ENCODE data around the gene IPP. TPM values are rescaled to one million over a fixed set of nuclear protein-coding genes. Genes with fewer than 3 reads are reported as not detected.

IPP gene
- total and polyA plus RNA-seq, 2 of the 8 experiments (the other 6 are each of a cell fraction or from before 2014, with no cell fraction given): 1.4 to 5.6 TPM

GRCh38 chr1:45669379-45669778, 81.1 kb downstream of the IPP start:
- no peaks in the 10 kb centered on the region; a peak in 2 of 8 replicates for H3K36me3 ChIP-seq (ENCODE audit: control insufficient read depth in 2 of 4, insufficient read depth in 4 of 4, low read length in 3 of 4)
- H3K79me1 ChIP-seq (ENCODE audit: low read depth, low read length): peaks cover 10% of the 10 kb centered on the region; the same call in 1 of the 2 replicates
- H3K18ac ChIP-seq (ENCODE audit: extremely low read depth, low read length): no peak overlapping the region
- WGBS, 2 experiments (ENCODE audit: extremely low coverage in 1 of 2, insufficient coverage in 1 of 2, insufficient read length in 1 of 2, insufficient replicate concordance in 2 of 2, low coverage in 1 of 2, low lambda C conversion rate in 2 of 2, missing lambda C conversion rate in 1 of 2): 94% methylated on average over 1 of the region's 1 CpG; no CpG with 5 or more reads in 1 of the 2 experiments
- H3K14ac ChIP-seq (ENCODE audit: insufficient read length): no peak overlapping the region
- no peak overlapping the region for H3K23ac ChIP-seq (ENCODE audit: insufficient read length)
- H3K56ac ChIP-seq (replicated peaks; ENCODE audit: insufficient read length, low read depth, low read length): no peak overlapping the region
- no peak overlapping the region for H2BK12ac ChIP-seq (ENCODE audit: low read depth, low read length)
- no peak overlapping the region for H3K9ac ChIP-seq (replicated peaks in 1 of 4; ENCODE audit: extremely low read depth in 1 of 4, low read depth in 3 of 4, low read length in 3 of 4)
- H2BK15ac ChIP-seq (ENCODE audit: low read length): no peak overlapping the region
- no peaks in the 10 kb centered on the region for H3K4me1 ChIP-seq (replicated peaks in 1 of 4; ENCODE audit: control insufficient read depth in 3 of 4, insufficient read depth in 4 of 4, low read length in 3 of 4)
- no peak overlapping the region for H4K8ac ChIP-seq (ENCODE audit: extremely low read depth, insufficient read depth, low read length)
- H4K20me1 ChIP-seq (replicated peaks in 1 of 2; ENCODE audit: control insufficient read depth in 1 of 2, insufficient read depth in 2 of 2, low read length in 2 of 2): peaks cover 20 to 24% of the 10 kb centered on the region in 2 experiments
- no peak overlapping the region for H4K91ac ChIP-seq (replicated peaks; ENCODE audit: insufficient read length, low read length)
- peaks cover 48 to 99% of the 10 kb centered on the region in 2 experiments for H3K79me2 ChIP-seq (ENCODE audit: control insufficient read depth in 1 of 2, insufficient read depth in 2 of 2, low read length in 2 of 2)
- H4K5ac ChIP-seq (ENCODE audit: insufficient read length, low read depth, low read length): no peak overlapping the region
- FAIRE-seq (no peak), DNase-seq (ENCODE audit: low read depth in 1 of 2, low spot score in 2 of 2) (no peak)
- H3K4ac ChIP-seq (replicated peaks; ENCODE audit: insufficient read length, low read depth, low read length): no peak overlapping the region
- no peak overlapping the region for H2BK120ac ChIP-seq (replicated peaks; ENCODE audit: low read depth, low read length)
- no peak overlapping the region for H3K27ac ChIP-seq (ENCODE audit: low read depth, low read length)
- H3K4me3 ChIP-seq (ENCODE audit: extremely low read depth in 1 of 4, insufficient read depth in 2 of 4, low read depth in 3 of 4, low read length in 4 of 4): no peak overlapping the region
- no peak overlapping the region for H2AFZ ChIP-seq (ENCODE audit: low read length)
- no peaks in the 10 kb centered on the region for H3K23me2 ChIP-seq (ENCODE audit: low read depth, low read length)
- H2BK20ac ChIP-seq (ENCODE audit: low read length): no peak overlapping the region
- H2BK5ac ChIP-seq (ENCODE audit: low read depth, low read length): no peak overlapping the region
- ChIA-PET POLR2A (ENCODE audit: partially characterized antibody) (interaction anchor here (0.7 to 1.6 kb wide), 3 partner anchors 14 to 135 kb away, joined by 3 to 6 read pairs (median 3); no protein-coding TSS in a partner anchor), CTCF (ENCODE audit: partially characterized antibody) (no interaction called here)
- H3K27me3 ChIP-seq (replicated peaks in 1 of 4; ENCODE audit: control insufficient read depth in 3 of 4, extremely low read depth in 1 of 4, insufficient read depth in 3 of 4, low read length in 3 of 4): no peaks in the 10 kb centered on the region
- H3K4me2 ChIP-seq (ENCODE audit: insufficient read depth in 1 of 2, low read depth in 2 of 2, low read length in 2 of 2): no peak overlapping the region
- no peak overlapping the region for H2AK5ac ChIP-seq (ENCODE audit: low read depth, low read length)
- no peaks in the 10 kb centered on the region for H3K9me3 ChIP-seq (ENCODE audit: insufficient read depth in 2 of 2, low read depth in 1 of 2, low read length in 1 of 2)
- no peak for TF ChIP-seq PHF8 (conservative IDR thresholded peaks at IDR 0.05; ENCODE audit: low read depth, low read length)
- no peak for TF ChIP-seq KDM4A (IDR thresholded peaks at IDR 0.05; ENCODE audit: low read depth, low read length, severe bottlenecking)
- TF ChIP-seq SIRT6 (IDR thresholded peaks at IDR 0.05; ENCODE audit: low read length): no peak
- TF ChIP-seq MAFK (IDR thresholded peaks at IDR 0.05; ENCODE audit: low read depth, low read length): no peak
- no peak for TF ChIP-seq TAF1 (IDR thresholded peaks at IDR 0.05; ENCODE audit: low read depth, low read length)
- no peak for TF ChIP-seq CHD2 (IDR thresholded peaks at IDR 0.05; ENCODE audit: low read length)
- no peak for TF ChIP-seq POLR2AphosphoS5 (IDR thresholded peaks at IDR 0.05; ENCODE audit: low read depth, low read length)
- no peak for TF ChIP-seq ATF2 (IDR thresholded peaks at IDR 0.05; ENCODE audit: low read length)
- no peak for TF ChIP-seq SP4 (IDR thresholded peaks at IDR 0.05; ENCODE audit: low read length)
- no peak for TF ChIP-seq RNF2 (IDR thresholded peaks at IDR 0.05; ENCODE audit: borderline replicate concordance, low read depth, low read length, missing control alignments, poor library complexity, severe bottlenecking)
- TF ChIP-seq SP1 (IDR thresholded peaks at IDR 0.05; ENCODE audit: low read depth, low read length): no peak
